GM19324 (cell line): ENCODE measurements around the gene NR2C1.

Experiments used
- ATAC-seq: cut with Tn5 transposase; IDR thresholded peaks from one replicate; pipeline ENCODE4 v1.9.1; 2021; ENCODE audit warnings: mild to moderate bottlenecking, moderate library complexity; ENCODE audit not compliant: unreplicated experiment, low FRiP score

Gene NR2C1

GRCh38 chr12:94970560-94970959 is 102.9 kb downstream of the NR2C1 start:
- no peak for ATAC-seq
